ENCODE measurements around the gene PLCH2. TPM values are rescaled to one million over a fixed set of nuclear protein-coding genes. Genes with fewer than 3 reads are reported as not detected.

The PLCH2 gene
- total RNA-seq, 3 donors from 2014 or later: 0.58 to 1.3 (median 0.81) TPM

DNA sequence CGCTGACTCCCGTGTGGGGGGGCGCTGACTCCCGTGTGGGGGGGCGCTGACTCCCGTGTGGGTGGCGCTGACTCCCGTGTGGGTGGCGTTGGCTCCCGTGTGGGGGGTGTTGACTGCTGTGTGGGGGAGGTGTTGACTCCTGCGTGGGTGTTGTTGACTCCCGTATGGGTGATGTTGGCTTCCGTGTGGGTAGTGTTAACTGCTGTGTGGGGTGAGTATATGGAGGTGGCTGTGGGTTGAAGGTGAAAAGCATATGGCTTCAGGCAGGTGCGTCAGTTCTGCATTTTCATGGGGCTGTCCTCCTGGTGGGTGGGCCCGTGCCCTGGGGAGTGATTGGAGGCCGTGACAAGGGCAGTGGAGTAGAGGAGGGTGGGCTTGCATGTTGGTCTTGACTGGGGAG lies 7.9 kb downstream of the PLCH2 start:
- Mint-ChIP-seq H3K4me3 (no peak overlapping the region), H3K9me3 (peaks cover 11% of the 10 kb centered on the region), H3K4me1 (ENCODE audit: low read depth) (peaks cover 2% of the 10 kb centered on the region), H3K27me3 (ENCODE audit: low read depth) (no peaks in the 10 kb centered on the region), H3K36me3 (ENCODE audit: insufficient read depth) (peaks cover 14% of the 10 kb centered on the region)
- no peak for DNase-seq
- ATAC-seq: no peak

DNA sequence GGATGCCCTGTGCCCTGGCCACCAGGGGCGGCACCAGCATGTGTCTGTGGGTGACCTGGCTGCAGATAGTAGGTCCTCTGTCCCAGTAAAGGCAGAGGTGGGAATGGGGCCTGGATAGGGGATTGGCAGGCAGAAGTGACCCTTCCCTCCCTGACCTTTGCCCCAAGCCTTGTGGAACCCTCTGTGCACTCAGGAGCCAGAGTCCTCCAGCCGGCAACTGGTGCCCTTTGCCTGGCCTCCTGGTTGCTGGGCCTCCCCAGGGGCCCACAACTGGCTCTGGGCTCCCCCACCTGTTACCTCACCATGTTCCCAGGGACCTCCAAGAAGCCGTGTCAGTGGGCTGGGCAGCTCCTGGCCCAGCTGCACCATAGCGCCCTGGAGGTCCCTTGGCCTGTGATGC lies 10.0 kb downstream of the PLCH2 start:
- Mint-ChIP-seq H3K9me3 (peaks cover 11% of the 10 kb centered on the region), H3K4me3 (no peak overlapping the region), H3K27me3 (ENCODE audit: low read depth) (no peaks in the 10 kb centered on the region), H3K4me1 (ENCODE audit: low read depth) (peaks cover 2% of the 10 kb centered on the region), H3K36me3 (ENCODE audit: insufficient read depth) (peaks cover 21% of the 10 kb centered on the region)
- ATAC-seq (no peak), DNase-seq (no peak)

DNA sequence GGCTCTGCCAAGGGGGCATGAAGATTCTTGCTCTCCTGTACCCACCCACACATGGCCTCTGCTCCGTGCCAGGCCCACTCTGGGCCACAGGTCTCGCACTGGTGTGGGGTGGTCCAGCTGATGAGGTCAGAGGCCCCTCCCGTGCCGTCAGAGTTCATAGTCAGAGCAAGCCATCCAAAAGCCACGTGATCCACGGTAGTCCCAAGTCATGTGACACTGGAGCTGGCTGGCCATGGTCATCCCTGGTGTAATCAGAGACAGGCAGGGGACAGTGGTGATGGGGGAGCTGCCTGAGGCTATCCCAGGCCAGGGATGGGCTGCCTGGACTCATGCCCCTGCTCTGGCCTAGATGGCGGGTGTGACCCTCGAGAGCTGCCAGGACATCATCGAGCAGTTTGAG lies 10.5 kb downstream of the PLCH2 start:
- no peak overlapping the region for H3K4me3 Mint-ChIP-seq
- DNase-seq (no peak), ATAC-seq (no peak)
- H3K36me3 Mint-ChIP-seq (ENCODE audit: insufficient read depth): peaks cover 21% of the 10 kb centered on the region
- peaks cover 2% of the 10 kb centered on the region for H3K4me1 Mint-ChIP-seq (ENCODE audit: low read depth)
- H3K27me3 Mint-ChIP-seq (ENCODE audit: low read depth): no peaks in the 10 kb centered on the region
- H3K9me3 Mint-ChIP-seq: peaks cover 11% of the 10 kb centered on the region

DNA sequence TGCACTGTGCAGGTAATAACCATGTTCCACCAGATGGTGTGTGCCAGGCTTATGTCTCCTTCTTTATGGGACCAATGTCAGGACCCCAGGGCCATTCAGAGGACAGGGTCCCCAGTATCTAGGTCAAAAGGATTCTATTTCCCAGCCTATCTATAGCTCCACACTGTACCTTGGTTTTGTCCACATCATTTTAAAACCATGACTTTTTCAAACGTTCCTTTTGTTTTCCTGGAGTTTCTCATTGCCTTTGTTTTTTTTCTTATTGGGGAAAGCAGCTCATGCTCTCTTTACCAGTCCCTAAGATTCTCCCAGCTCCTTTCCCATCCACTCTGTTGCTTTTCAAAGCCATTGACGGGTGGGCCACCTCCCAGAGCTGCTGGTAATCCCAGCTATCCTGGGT lies 12.6 kb downstream of the PLCH2 start:
- ATAC-seq (no peak), DNase-seq (no peak)
- no peaks in the 10 kb centered on the region for H3K27me3 Mint-ChIP-seq (ENCODE audit: low read depth)
- peaks cover 11% of the 10 kb centered on the region for H3K9me3 Mint-ChIP-seq
- peaks cover 10% of the 10 kb centered on the region for H3K4me1 Mint-ChIP-seq (ENCODE audit: low read depth)
- H3K36me3 Mint-ChIP-seq (ENCODE audit: insufficient read depth): peaks cover 21% of the 10 kb centered on the region
- H3K4me3 Mint-ChIP-seq: no peak overlapping the region

DNA sequence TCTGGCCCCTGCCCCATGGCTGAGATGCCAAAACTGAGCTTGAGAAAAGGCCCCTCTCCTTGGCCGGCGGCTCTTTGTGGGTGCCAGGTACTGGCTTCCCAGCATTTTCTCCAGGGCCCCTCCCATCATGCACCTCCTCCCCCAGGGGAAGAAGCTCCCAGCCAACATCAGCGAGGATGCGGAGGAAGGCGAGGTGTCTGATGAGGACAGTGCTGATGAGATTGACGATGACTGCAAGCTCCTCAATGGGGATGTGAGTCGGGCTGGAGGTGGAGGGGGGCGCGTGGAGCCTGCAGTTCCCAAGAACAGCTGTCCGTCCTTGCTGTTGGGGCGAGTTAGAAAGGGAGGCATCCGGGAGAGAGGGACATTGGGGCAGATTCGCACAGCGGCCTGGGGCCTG lies 13.5 kb downstream of the PLCH2 start:
- no peaks in the 10 kb centered on the region for H3K27me3 Mint-ChIP-seq (ENCODE audit: low read depth)
- DNase-seq (no peak), ATAC-seq (no peak)
- H3K9me3 Mint-ChIP-seq: peaks cover 11% of the 10 kb centered on the region
- H3K4me3 Mint-ChIP-seq: no peak overlapping the region
- peaks cover 21% of the 10 kb centered on the region for H3K36me3 Mint-ChIP-seq (ENCODE audit: insufficient read depth)
- peaks cover 15% of the 10 kb centered on the region for H3K4me1 Mint-ChIP-seq (ENCODE audit: low read depth)

DNA sequence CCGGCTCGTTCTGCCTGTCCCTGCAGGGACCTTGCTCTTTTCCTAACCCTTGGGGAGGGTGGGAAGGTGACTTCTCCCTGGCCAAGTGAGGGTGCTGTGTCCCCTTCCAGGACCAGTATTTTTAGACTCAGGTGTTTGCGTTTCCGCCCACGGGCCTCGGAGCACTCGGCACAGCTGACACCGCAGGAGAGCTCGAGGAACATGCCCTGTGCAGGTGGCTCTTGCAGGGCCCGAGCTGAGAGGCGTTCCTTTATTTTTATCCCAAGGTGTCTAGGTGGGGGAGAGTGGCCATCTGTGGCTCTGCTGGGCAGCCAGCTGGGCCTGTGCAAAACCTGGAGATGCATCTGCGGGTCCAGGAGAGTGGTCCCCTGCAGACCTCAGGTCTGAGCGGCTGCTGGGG lies 16.0 kb downstream of the PLCH2 start:
- H3K27me3 Mint-ChIP-seq (ENCODE audit: low read depth): no peaks in the 10 kb centered on the region
- ATAC-seq (no peak), DNase-seq (no peak)
- H3K9me3 Mint-ChIP-seq: peaks cover 11% of the 10 kb centered on the region
- H3K36me3 Mint-ChIP-seq (ENCODE audit: insufficient read depth): peaks cover 21% of the 10 kb centered on the region
- peaks cover 26% of the 10 kb centered on the region for H3K4me1 Mint-ChIP-seq (ENCODE audit: low read depth)
- no peak overlapping the region for H3K4me3 Mint-ChIP-seq

DNA sequence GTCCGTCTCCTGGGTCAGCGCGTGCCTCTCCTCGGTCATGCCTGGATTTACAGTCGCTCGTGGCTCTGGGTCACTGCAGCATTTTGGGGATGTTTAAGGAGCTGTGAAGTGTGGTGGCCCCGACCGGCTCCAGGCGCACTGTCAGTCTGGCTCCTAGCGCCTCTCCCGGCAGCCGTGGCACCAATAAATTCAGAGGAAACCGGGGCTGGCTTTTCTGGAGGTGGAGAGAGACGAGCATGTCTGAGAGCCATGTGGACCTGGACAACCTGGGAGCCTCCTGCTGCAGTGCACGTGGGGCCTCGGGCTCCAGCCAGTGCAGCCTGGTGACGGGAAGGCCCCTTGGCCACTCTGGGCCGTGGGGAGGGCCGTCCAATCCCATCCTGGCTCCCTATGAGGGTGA lies 17.1 kb downstream of the PLCH2 start:
- Mint-ChIP-seq H3K36me3 (ENCODE audit: insufficient read depth) (peaks cover 14% of the 10 kb centered on the region), H3K4me1 (ENCODE audit: low read depth) (peaks cover 27% of the 10 kb centered on the region), H3K27me3 (ENCODE audit: low read depth) (no peaks in the 10 kb centered on the region), H3K4me3 (no peak overlapping the region), H3K9me3 (peaks cover 7% of the 10 kb centered on the region)
- DNase-seq (no peak), ATAC-seq (no peak)

DNA sequence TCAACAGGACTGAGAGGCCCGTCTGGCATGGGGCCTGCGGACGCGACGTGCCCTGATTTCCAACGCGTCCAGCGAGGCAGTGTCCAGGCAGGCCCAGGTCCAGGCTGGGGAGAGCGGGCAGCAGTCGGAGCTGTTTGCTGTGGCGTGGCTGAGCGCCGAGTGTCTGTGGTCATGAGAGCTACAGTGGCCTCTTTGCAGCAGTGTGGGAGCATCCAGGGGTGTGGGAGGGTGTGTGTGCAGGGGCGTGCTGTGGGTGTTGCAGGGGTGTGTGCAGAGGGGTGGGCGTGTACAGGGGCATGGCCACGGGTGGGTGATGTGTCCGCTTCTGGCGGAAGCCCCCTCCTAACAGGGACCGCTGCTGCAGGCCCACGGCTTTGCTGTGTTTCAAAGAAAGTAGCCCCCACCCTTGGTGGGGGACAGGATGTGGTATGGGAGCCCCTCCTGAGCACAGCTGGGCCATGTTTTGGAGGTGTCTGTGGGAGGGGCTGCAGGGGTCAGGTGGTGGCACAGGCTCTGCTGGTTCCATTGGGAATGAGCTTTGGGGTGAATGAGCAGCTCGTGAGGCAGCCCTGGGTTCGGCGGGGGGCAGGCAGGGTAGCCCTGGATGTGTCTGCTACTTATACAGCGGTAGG lies 17.7 kb downstream of the PLCH2 start:
- no peaks in the 10 kb centered on the region for H3K27me3 Mint-ChIP-seq (ENCODE audit: low read depth)
- peaks cover 9% of the 10 kb centered on the region for H3K36me3 Mint-ChIP-seq (ENCODE audit: insufficient read depth)
- no peak overlapping the region for H3K4me3 Mint-ChIP-seq
- DNase-seq: no peak
- H3K9me3 Mint-ChIP-seq: peaks cover 2% of the 10 kb centered on the region
- peak; percentile 13 to 20 for ATAC-seq
- peaks cover 27% of the 10 kb centered on the region for H3K4me1 Mint-ChIP-seq (ENCODE audit: low read depth)

DNA sequence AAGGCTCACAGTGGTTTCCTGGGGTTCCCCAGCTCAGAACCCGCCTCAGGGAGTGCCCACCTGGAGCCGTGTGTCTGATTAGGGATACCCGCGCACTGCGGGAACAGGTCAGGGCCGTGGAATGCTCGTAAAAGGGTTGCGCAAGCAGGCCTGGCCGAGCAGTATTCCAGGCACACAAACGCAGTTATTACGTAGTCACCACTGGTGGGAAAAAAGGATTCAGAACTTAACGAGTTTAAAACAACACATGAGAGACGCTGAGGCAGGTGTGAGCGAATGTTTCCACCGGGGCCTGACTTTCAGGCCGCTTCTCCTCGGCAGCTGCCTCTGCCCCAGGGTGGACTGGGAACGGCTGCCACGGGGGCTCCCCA lies 18.2 kb downstream of the PLCH2 start:
- Mint-ChIP-seq H3K36me3 (ENCODE audit: insufficient read depth) (peaks cover 4% of the 10 kb centered on the region), H3K9me3 (no peaks in the 10 kb centered on the region), H3K27me3 (ENCODE audit: low read depth) (no peaks in the 10 kb centered on the region), H3K4me3 (no peak overlapping the region), H3K4me1 (ENCODE audit: low read depth) (peaks cover 29% of the 10 kb centered on the region)
- ATAC-seq: no peak
- DNase-seq: no peak

DNA sequence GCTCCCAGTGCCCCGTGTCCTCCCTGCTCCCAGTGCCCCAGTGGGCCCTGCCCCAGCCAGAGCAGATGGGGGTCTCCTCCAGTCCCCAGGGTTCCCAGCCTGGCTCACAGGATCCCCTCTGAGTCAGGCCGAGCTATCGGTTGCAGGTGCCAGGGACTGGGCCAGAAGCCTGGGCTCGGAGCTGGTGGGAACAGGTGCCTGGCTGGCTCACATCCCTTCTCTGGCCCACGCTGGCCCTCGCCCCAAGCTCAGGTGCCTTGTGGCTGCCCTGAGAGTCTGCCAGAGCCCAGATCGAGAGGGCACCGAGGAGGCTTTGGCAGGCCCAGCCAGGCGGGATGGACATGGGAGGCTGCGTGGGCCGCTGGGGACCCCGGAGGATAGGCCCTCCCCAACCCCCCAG lies 18.9 kb downstream of the PLCH2 start:
- Mint-ChIP-seq H3K4me1 (ENCODE audit: low read depth) (peaks cover 36% of the 10 kb centered on the region), H3K4me3 (no peak overlapping the region), H3K9me3 (no peaks in the 10 kb centered on the region), H3K27me3 (ENCODE audit: low read depth) (no peaks in the 10 kb centered on the region), H3K36me3 (ENCODE audit: insufficient read depth) (no peaks in the 10 kb centered on the region)
- DNase-seq: no peak
- no peak for ATAC-seq

DNA sequence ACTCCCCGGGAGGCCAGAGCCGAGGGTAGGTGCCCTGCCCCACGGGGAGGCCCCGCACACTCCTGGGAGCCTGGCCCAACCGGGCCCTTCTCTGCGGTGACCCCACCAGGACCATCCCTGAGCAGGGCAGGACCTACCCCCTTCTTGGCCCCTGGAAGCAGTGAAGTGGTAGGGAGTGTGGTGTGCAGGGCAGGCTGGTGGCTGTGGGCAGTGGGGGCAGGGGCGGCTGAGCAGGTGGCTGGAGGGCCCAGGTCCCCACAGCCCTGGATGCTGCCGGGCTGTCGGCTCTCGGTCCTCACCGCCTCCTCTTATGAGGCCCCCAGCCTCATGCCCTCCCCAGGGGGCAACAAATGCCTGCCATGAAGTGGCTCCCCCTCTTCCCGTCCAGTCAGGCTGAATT lies 19.5 kb downstream of the PLCH2 start:
- ATAC-seq (no peak), DNase-seq (no peak)
- Mint-ChIP-seq H3K4me3 (no peak overlapping the region), H3K4me1 (ENCODE audit: low read depth) (peaks cover 41% of the 10 kb centered on the region), H3K9me3 (no peaks in the 10 kb centered on the region), H3K27me3 (ENCODE audit: low read depth) (no peaks in the 10 kb centered on the region), H3K36me3 (ENCODE audit: insufficient read depth) (no peaks in the 10 kb centered on the region)

DNA sequence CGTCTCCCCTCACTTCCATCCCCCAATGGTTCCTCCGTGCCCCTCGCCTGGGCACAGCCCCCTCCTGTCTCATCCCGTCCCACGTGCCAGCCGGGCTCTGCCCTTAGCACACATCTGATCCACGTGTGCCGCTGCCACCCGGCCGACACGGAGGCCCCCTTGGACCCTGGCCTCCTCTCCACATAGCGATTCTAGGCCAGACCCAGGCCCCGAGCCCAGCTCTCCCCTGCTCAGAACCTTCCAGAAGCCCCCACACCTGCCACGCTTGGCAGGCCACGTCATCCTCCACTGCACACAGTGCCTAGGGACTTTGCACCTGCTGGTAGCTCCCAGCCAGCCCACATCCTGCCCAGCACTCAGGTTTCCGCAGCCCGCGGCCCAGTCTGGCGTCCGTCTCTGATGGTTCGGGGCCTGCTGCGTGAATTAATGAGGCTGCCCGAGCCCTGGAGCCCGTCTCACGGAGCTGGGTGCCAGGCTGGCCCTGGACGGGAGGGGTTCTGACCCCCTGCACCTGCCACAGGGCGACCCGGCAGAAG lies 20.1 kb downstream of the PLCH2 start:
- no peaks in the 10 kb centered on the region for H3K27me3 Mint-ChIP-seq (ENCODE audit: low read depth)
- no peak for DNase-seq
- H3K4me1 Mint-ChIP-seq (ENCODE audit: low read depth): peaks cover 42% of the 10 kb centered on the region
- H3K4me3 Mint-ChIP-seq: no peak overlapping the region
- no peak for ATAC-seq
- no peaks in the 10 kb centered on the region for H3K9me3 Mint-ChIP-seq
- no peaks in the 10 kb centered on the region for H3K36me3 Mint-ChIP-seq (ENCODE audit: insufficient read depth)

DNA sequence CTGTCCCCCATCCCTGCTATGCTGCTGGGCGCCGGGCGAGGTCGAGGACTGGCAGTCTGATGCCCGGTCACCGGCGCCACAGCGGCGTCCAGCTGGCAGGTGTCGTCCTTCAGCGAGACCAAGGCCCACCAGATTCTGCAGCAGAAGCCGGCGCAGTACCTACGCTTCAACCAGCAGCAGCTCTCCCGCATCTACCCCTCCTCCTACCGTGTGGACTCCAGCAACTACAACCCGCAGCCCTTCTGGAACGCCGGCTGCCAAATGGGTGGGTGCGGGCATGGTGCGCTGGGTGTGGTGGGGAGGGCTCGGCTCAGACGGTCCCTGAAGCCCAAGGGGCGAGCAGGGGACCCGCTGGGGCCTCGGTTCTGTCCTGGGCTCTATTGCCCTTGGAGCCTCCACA lies 20.7 kb downstream of the PLCH2 start:
- no peak overlapping the region for H3K4me3 Mint-ChIP-seq
- no peak for DNase-seq
- no peaks in the 10 kb centered on the region for H3K27me3 Mint-ChIP-seq (ENCODE audit: low read depth)
- H3K4me1 Mint-ChIP-seq (ENCODE audit: low read depth): peaks cover 42% of the 10 kb centered on the region
- ATAC-seq: no peak
- H3K36me3 Mint-ChIP-seq (ENCODE audit: insufficient read depth): no peaks in the 10 kb centered on the region
- H3K9me3 Mint-ChIP-seq: no peaks in the 10 kb centered on the region

DNA sequence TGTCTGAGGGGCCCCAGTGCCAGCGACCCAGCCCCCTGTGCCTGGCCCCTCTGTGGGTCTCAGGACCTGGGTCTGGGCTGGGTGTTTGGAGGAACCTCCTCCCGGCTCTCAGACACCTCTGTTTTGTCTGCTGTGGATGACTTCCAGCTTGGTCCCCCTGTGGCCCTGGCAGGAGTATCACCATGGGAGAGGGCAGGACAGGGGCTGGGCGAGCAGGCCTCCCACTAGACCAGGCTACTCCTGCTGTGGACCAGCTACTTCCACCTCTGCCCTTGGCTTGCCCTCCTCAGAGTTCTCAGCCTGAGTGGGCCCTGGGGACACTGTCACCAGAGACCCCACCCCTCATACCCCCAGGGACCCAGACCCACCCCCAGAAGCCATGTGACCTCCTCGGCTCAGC lies 21.8 kb downstream of the PLCH2 start:
- Mint-ChIP-seq H3K36me3 (ENCODE audit: insufficient read depth) (no peaks in the 10 kb centered on the region), H3K4me1 (ENCODE audit: low read depth) (peaks cover 42% of the 10 kb centered on the region)

DNA sequence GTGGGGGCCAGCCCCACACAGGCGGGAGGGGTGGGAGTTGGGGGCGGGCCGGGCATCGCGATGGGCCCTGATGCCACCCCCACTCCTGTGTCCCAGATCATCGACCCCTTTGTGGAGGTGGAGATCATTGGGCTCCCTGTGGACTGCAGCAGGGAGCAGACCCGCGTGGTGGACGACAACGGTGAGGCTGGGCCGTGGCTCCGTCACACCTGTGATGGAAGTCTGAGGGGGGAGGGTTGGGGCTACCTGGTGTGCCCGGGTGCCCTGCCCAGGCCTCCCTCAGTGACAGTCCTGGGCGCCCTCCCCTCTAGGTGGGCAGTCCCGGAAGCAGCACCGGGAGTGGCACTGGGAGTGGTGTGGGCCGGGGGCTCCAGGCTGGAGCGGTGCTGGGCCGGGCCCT lies 22.6 kb downstream of the PLCH2 start:
- no peak overlapping the region for H3K4me3 Mint-ChIP-seq
- ATAC-seq (no peak), DNase-seq (no peak)
- H3K9me3 Mint-ChIP-seq: no peaks in the 10 kb centered on the region
- H3K4me1 Mint-ChIP-seq (ENCODE audit: low read depth): peaks cover 35% of the 10 kb centered on the region
- no peaks in the 10 kb centered on the region for H3K36me3 Mint-ChIP-seq (ENCODE audit: insufficient read depth)
- H3K27me3 Mint-ChIP-seq (ENCODE audit: low read depth): no peaks in the 10 kb centered on the region

More for the DNA sequence above, 21.8 kb downstream of the PLCH2 start:
- no peaks in the 10 kb centered on the region for H3K9me3 Mint-ChIP-seq
- no peak overlapping the region for H3K4me3 Mint-ChIP-seq
- DNase-seq (no peak), ATAC-seq (no peak)
- no peaks in the 10 kb centered on the region for H3K27me3 Mint-ChIP-seq (ENCODE audit: low read depth)
